Ascending aorta (tissue), 2 donors: ENCODE measurements around the gene SYK. TPM values are rescaled to one million over a fixed set of nuclear protein-coding genes. Genes with fewer than 3 reads are reported as not detected.

Experiments
- DNase-seq, 2 donors: peaks; one replicate each; pipeline ENCODE4 v3.0.0-alpha.2; 2019; ENCODE audit warnings: low spot score in 2 of 2
- H3K27ac ChIP-seq, 2 donors: fragments of 200-600 bp; sonication (generic); one replicate each; pipeline ENCODE4 v1.5.1; 2016 to 2017; ENCODE audit warnings: mild to moderate bottlenecking in 1 of 2
- H3K27me3 ChIP-seq: fragments of 200-600 bp; sonication (generic); one replicate; pipeline ENCODE4 v1.5.1; 2017
- H3K36me3 ChIP-seq, 2 donors: fragments of 200-600 bp; sonication (generic); one replicate each; pipeline ENCODE4 v1.5.1; 2016
- H3K4me1 ChIP-seq, 2 donors: fragments of 200-600 bp; sonication (generic); one replicate each; pipeline ENCODE4 v1.5.1; 2016 to 2017; ENCODE audit warnings: mild to moderate bottlenecking in 1 of 2
- H3K4me3 ChIP-seq, 2 donors: fragments of 200-600 bp; sonication (generic); one replicate each; pipeline ENCODE4 v1.5.1; 2016 to 2017; ENCODE audit warnings: mild to moderate bottlenecking in 1 of 2
- H3K9me3 ChIP-seq, 2 donors: fragments of 200-600 bp; sonication (generic); one replicate each; pipeline ENCODE4 v1.5.1; 2016
- CTCF ChIP-seq, 3 experiments: fragments of 200-600 bp in 2 of 3; fragments of 450-650 bp in 1 of 3; sonication (generic) in 2 of 3; IDR thresholded peaks; one replicate each; pipeline ENCODE4 v1.5.1; 2016 to 2019; ENCODE audit warnings: antibody characterized with exemption in 3 of 3, mild to moderate bottlenecking in 1 of 3, moderate library complexity in 1 of 3
- intact Hi-C: fragments of 100-400 bp; cut with DNase I; formaldehyde crosslinking; loops from one replicate; pipeline ENCODE4 v1.15.1; 2023
- total RNA-seq: library from RNA; depleted of rRNA; stranded (reverse); fragments of >200 nt; gene quantifications from one replicate; pipeline ENCODE4 v1.1.0, GENCODE V29; 2016

SYK gene
- total RNA-seq, 1 donor from 2014 or later, result 3.2 TPM

GRCh38 chr9:90905822-90906221 lies 104.2 kb downstream of the SYK start:
- Histone ChIP-seq H3K36me3 (no peaks in the 10 kb centered on the region), H3K27ac (no peak overlapping the region), H3K4me3 (no peak overlapping the region), H3K4me1 (no peaks in the 10 kb centered on the region), H3K9me3 (no peaks in the 10 kb centered on the region), H3K27me3 (no peaks in the 10 kb centered on the region)
- intact Hi-C loops, result no loop called here
- no peak for DNase-seq
- TF ChIP-seq CTCF (IDR thresholded peaks at IDR 0.05), result no peak

- no peaks in the 10 kb centered on the region for H3K27me3 ChIP-seq
- no peaks in the 10 kb centered on the region for H3K4me1 ChIP-seq
- intact Hi-C loops, result no loop called here
- H3K4me3 ChIP-seq, result no peak overlapping the region
- DNase-seq, result no peak
- no peaks in the 10 kb centered on the region for H3K9me3 ChIP-seq
- H3K27ac ChIP-seq, result no peak overlapping the region
- H3K36me3 ChIP-seq, result no peaks in the 10 kb centered on the region
- no peak for TF ChIP-seq CTCF (IDR thresholded peaks at IDR 0.05)
These were observed 104.9 kb downstream of the SYK start for GRCh38 chr9:90906316-90907055.

GRCh38 chr9:90907056-90907445 lies 105.4 kb downstream of the SYK start:
- no peak overlapping the region for H3K27ac ChIP-seq
- DNase-seq, result no peak
- no peaks in the 10 kb centered on the region for H3K36me3 ChIP-seq
- H3K4me1 ChIP-seq, result no peaks in the 10 kb centered on the region
- no peaks in the 10 kb centered on the region for H3K9me3 ChIP-seq
- intact Hi-C loops, result no loop called here
- no peak for TF ChIP-seq CTCF (IDR thresholded peaks at IDR 0.05)
- H3K27me3 ChIP-seq, result no peaks in the 10 kb centered on the region
- H3K4me3 ChIP-seq, result no peak overlapping the region

- Histone ChIP-seq H3K27ac (no peak overlapping the region), H3K36me3 (no peaks in the 10 kb centered on the region), H3K9me3 (no peaks in the 10 kb centered on the region), H3K4me3 (no peak overlapping the region), H3K27me3 (no peaks in the 10 kb centered on the region), H3K4me1 (no peaks in the 10 kb centered on the region)
- no peak for DNase-seq
- no peak for TF ChIP-seq CTCF (IDR thresholded peaks at IDR 0.05)
- intact Hi-C loops, result no loop called here
These were observed 106.2 kb downstream of the SYK start for GRCh38 chr9:90907790-90908189.

GRCh38 chr9:90909225-90909624 lies 107.6 kb downstream of the SYK start:
- Histone ChIP-seq H3K4me3 (no peak overlapping the region), H3K27me3 (no peaks in the 10 kb centered on the region), H3K27ac (no peak overlapping the region), H3K36me3 (no peaks in the 10 kb centered on the region), H3K4me1 (no peaks in the 10 kb centered on the region), H3K9me3 (no peaks in the 10 kb centered on the region)
- TF ChIP-seq CTCF (IDR thresholded peaks at IDR 0.05), result no peak
- intact Hi-C loops, result no loop called here
- no peak for DNase-seq
